ENCODE results near the gene CXorf38. TPM values are rescaled to one million over a fixed set of nuclear protein-coding genes. Genes with fewer than 3 reads are reported as not detected.

Gene CXorf38
- total and polyA plus RNA-seq, 2 of the 8 experiments (the other 6 are each of a cell fraction or from before 2014, with no cell fraction given): 3.6 to 6.4 TPM

- no peak overlapping the region for H3K9ac ChIP-seq (replicated peaks in 1 of 4; ENCODE audit: extremely low read depth in 1 of 4, low read depth in 3 of 4, low read length in 3 of 4)
- H3K56ac ChIP-seq (replicated peaks; ENCODE audit: insufficient read length, low read depth, low read length): no peak overlapping the region
- H3K14ac ChIP-seq (ENCODE audit: insufficient read length): no peak overlapping the region
- no peak overlapping the region for H2AK5ac ChIP-seq (ENCODE audit: low read depth, low read length)
- FAIRE-seq (no peak), DNase-seq (ENCODE audit: low read depth in 1 of 2, low spot score in 2 of 2) (no peak)
- H3K4me2 ChIP-seq (ENCODE audit: insufficient read depth in 1 of 2, low read depth in 2 of 2, low read length in 2 of 2): no peak overlapping the region
- no peak overlapping the region for H4K8ac ChIP-seq (ENCODE audit: extremely low read depth, insufficient read depth, low read length)
- ChIA-PET POLR2A (ENCODE audit: partially characterized antibody) (no interaction called here), CTCF (ENCODE audit: partially characterized antibody) (no interaction called here)
- H3K36me3 ChIP-seq (ENCODE audit: control insufficient read depth in 2 of 4, insufficient read depth in 4 of 4, low read length in 3 of 4): no peaks in the 10 kb centered on the region
- WGBS, 2 experiments (ENCODE audit: extremely low coverage in 1 of 2, insufficient coverage in 1 of 2, insufficient read length in 1 of 2, insufficient replicate concordance in 2 of 2, low coverage in 1 of 2, low lambda C conversion rate in 2 of 2, missing lambda C conversion rate in 1 of 2): 88% methylated on average over 7 of the region's 7 CpGs; no CpG with 5 or more reads in 1 of the 2 experiments
- no peak overlapping the region for H2BK120ac ChIP-seq (replicated peaks; ENCODE audit: low read depth, low read length)
- H2AFZ ChIP-seq (ENCODE audit: low read length): no peak overlapping the region
- H3K23ac ChIP-seq (ENCODE audit: insufficient read length): no peak overlapping the region
- H3K79me2 ChIP-seq (ENCODE audit: control insufficient read depth in 1 of 2, insufficient read depth in 2 of 2, low read length in 2 of 2): peaks cover 0 to 18% of the 10 kb centered on the region in 2 experiments; a peak in 2 of 4 replicates
- H3K27me3 ChIP-seq (replicated peaks in 1 of 4; ENCODE audit: control insufficient read depth in 3 of 4, extremely low read depth in 1 of 4, insufficient read depth in 3 of 4, low read length in 3 of 4): no peaks in the 10 kb centered on the region
- H4K91ac ChIP-seq (replicated peaks; ENCODE audit: insufficient read length, low read length): no peak overlapping the region
- H3K9me3 ChIP-seq (ENCODE audit: insufficient read depth in 2 of 2, low read depth in 1 of 2, low read length in 1 of 2): no peaks in the 10 kb centered on the region
- TF ChIP-seq ZNF274 (IDR thresholded peaks at IDR 0.05; ENCODE audit: borderline replicate concordance, extremely low read depth, low read length): no peak
- no peak for TF ChIP-seq CEBPB (IDR thresholded peaks at IDR 0.05; ENCODE audit: low read depth, low read length)
- no peak for TF ChIP-seq TCF12 (IDR thresholded peaks at IDR 0.05; ENCODE audit: low read depth, low read length)
- no peak for TF ChIP-seq SP4 (IDR thresholded peaks at IDR 0.05; ENCODE audit: low read length)
- TF ChIP-seq YY1 (IDR thresholded peaks at IDR 0.05; ENCODE audit: low read depth, low read length): no peak
- no peak for TF ChIP-seq HDAC6 (IDR thresholded peaks at IDR 0.05; ENCODE audit: low read depth, low read length)
- no peak for TF ChIP-seq POLR2AphosphoS5 (IDR thresholded peaks at IDR 0.05; ENCODE audit: low read depth, low read length)
- TF ChIP-seq ATF2 (IDR thresholded peaks at IDR 0.05; ENCODE audit: low read length): no peak
- TF ChIP-seq TBP (IDR thresholded peaks at IDR 0.05; ENCODE audit: low read depth, low read length): no peak
- TF ChIP-seq NANOG (IDR thresholded peaks at IDR 0.05; ENCODE audit: insufficient read depth, low read depth, low read length, poor library complexity, severe bottlenecking): no peak
- no peak for TF ChIP-seq TEAD4 (IDR thresholded peaks at IDR 0.05; ENCODE audit: low read depth, low read length)
- no peak for TF ChIP-seq RFX5 (IDR thresholded peaks at IDR 0.05; ENCODE audit: borderline replicate concordance, low read depth, low read length)
- H2BK5ac ChIP-seq (ENCODE audit: low read depth, low read length): no peak overlapping the region
- no peak overlapping the region for H4K5ac ChIP-seq (ENCODE audit: insufficient read length, low read depth, low read length)
- no peaks in the 10 kb centered on the region for H3K23me2 ChIP-seq (ENCODE audit: low read depth, low read length)
- no peak overlapping the region for H3K18ac ChIP-seq (ENCODE audit: extremely low read depth, low read length)
- H3K4ac ChIP-seq (replicated peaks; ENCODE audit: insufficient read length, low read depth, low read length): no peak overlapping the region
- no peak overlapping the region for H2BK12ac ChIP-seq (ENCODE audit: low read depth, low read length)
- no peak overlapping the region for H3K4me3 ChIP-seq (ENCODE audit: extremely low read depth in 1 of 4, insufficient read depth in 2 of 4, low read depth in 3 of 4, low read length in 4 of 4)
- H4K20me1 ChIP-seq (replicated peaks in 1 of 2; ENCODE audit: control insufficient read depth in 1 of 2, insufficient read depth in 2 of 2, low read length in 2 of 2): peaks cover 0 to 3% of the 10 kb centered on the region in 2 experiments
- H3K4me1 ChIP-seq (replicated peaks in 1 of 4; ENCODE audit: control insufficient read depth in 3 of 4, insufficient read depth in 4 of 4, low read length in 3 of 4): no peaks in the 10 kb centered on the region
- H2BK20ac ChIP-seq (ENCODE audit: low read length): no peak overlapping the region
- H3K79me1 ChIP-seq (ENCODE audit: low read depth, low read length): no peaks in the 10 kb centered on the region
- H3K27ac ChIP-seq (ENCODE audit: low read depth, low read length): no peak overlapping the region
- no peak overlapping the region for H2BK15ac ChIP-seq (ENCODE audit: low read length)
Measured at GRCh38 chrX:40578039-40578695, 69.2 kb downstream of the CXorf38 start.

All from H1 (cell line).